Activated CD4-positive, alpha-beta memory T cell treated with anti-CD3 and anti-CD28 coated beads for 36 hours (primary cell): ENCODE data around the gene PDPK1. TPM values are rescaled to one million over a fixed set of nuclear protein-coding genes. Genes with fewer than 3 reads are reported as not detected.
"Not testable (repeated sequence)": the region's sequence is repeated elsewhere in the genome, so short reads cannot be mapped to it uniquely, and the experiment has no call there.

Experiments used
- CTCF ChIA-PET: fragments of 350-600 bp; sonication (Branson Sonifier 250); formaldehyde crosslinking; loops from one replicate; lab custom pipeline; 2021; ENCODE audit warnings: antibody characterized with exemption, inconsistent platforms; lab: Charles Lee
- POLR2A ChIA-PET: fragments of 350-600 bp; sonication (Branson Sonifier 250); formaldehyde crosslinking; loops from one replicate; lab custom pipeline; 2021; ENCODE audit warnings: antibody characterized with exemption; lab: Charles Lee
- DNase-seq: peaks from one replicate; pipeline ENCODE4 v3.0.0-alpha.2; 2020
- H3K27ac Mint-ChIP-seq: one replicate; pipeline ENCODE4 v1.8.0; 2021; ENCODE audit warnings: mixed read lengths
- H3K27me3 Mint-ChIP-seq: one replicate; pipeline ENCODE4 v1.8.0; 2021; ENCODE audit warnings: mixed read lengths
- H3K36me3 Mint-ChIP-seq: one replicate; pipeline ENCODE4 v1.8.0; 2021; ENCODE audit warnings: mixed read lengths
- H3K4me1 Mint-ChIP-seq: one replicate; pipeline ENCODE4 v1.8.0; 2021; ENCODE audit warnings: low read depth, mixed read lengths
- H3K4me3 Mint-ChIP-seq: one replicate; pipeline ENCODE4 v1.8.0; 2021; ENCODE audit warnings: mild to moderate bottlenecking, mixed read lengths
- H3K9me3 Mint-ChIP-seq: one replicate; pipeline ENCODE4 v1.8.0; 2021; ENCODE audit warnings: mixed read lengths
- intact Hi-C: fragments of 100-400 bp; cut with micrococcal nuclease; formaldehyde crosslinking; loops from one replicate; pipeline ENCODE4 v1.15.1; 2023
- total RNA-seq, 2 experiments: library from RNA; stranded (reverse); gene quantifications; one replicate each; pipeline ENCODE4 v1.2.3, GENCODE V29; 2021

PDPK1 gene
- total RNA-seq, 2 experiments from 2014 or later, result 42.5 to 42.9 TPM

DNA sequence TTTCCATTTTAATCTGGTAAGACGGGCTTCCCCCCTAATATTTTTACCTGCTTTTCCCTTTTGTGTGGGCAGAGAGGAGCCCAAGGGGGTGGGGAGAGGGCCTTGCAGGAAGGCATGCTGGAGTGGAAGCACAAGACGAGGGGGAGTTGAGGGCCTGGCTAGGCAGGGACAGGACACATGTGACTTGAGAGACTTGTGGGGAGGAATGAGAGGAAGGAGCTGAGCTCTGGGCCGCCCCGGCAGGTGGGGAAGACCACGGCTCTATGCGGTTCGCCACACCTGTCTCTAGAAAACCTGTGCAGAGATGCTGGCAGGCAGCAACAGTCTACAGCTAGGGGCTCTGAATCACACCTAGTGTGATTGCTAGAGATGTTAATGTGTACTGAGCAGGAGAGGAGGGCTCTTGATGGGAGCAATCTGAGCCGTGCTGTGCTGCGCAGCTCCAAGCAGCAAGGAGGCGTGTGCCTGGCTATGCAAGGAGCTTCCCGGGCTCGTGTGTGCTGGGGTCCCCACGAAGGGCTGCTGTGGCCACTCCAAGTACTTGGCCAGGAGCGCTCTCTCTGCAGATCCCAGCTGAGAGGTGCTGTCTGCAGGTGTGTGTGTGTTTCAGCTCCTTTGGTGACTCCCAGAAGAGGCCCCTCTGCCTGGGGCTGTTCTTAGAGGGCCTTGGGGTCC, 50.2 kb downstream of the PDPK1 start:
- POLR2A ChIA-PET, result no interaction called here

DNA sequence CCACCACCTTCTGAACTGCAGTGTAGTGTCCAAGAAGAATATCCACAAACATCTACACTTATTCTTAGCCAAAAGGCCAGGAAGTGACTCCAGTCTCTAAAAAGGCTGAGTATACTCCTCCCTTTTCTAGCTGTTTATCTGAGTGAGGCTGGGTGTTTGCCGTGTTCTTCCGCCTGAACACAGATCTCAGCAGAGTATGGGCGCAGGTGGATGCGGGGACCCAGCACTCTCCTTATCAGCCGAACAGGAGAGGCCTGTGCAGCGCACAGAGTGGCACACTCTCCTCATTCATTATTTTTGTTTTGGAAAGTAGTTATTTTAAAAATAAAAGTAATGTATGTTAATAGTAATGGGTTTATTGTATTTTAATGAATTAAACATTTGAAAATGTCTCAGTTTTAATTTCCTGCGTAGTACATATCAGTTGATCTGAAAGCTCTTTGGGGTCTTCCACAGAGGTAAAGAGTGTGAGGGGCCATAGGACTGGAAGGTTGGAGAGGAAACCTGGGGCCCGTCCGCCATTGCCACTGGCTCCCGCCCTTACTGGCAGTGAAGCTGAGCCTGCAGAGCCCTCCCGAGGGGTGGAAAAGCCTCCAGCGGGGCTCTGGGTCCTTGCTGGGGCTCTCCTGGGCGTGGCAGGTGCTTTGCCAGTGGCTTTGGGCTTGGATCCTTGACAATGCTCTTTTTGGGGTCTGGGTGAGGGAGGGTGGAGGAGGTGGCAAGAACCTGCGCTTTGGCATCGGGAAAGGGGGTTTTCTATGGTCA, 53.8 kb downstream of the PDPK1 start:
- Mint-ChIP-seq H3K4me3 (no peak overlapping the region), H3K27ac (peak overlapping the region; percentile 42), H3K4me1 (peaks cover 46% of the 10 kb centered on the region), H3K27me3 (no peaks in the 10 kb centered on the region), H3K36me3 (peaks cover 45% of the 10 kb centered on the region), H3K9me3 (no peaks in the 10 kb centered on the region)
- CTCF ChIA-PET, result no interaction called here
- POLR2A ChIA-PET, result no interaction called here
- intact Hi-C loops, result no loop called here
- no peak for DNase-seq

More for the DNA sequence above, 50.2 kb downstream of the PDPK1 start:
- no peak for DNase-seq
- peaks cover 38% of the 10 kb centered on the region for H3K36me3 Mint-ChIP-seq
- intact Hi-C loops, result no loop called here
- H3K4me3 Mint-ChIP-seq, result no peak overlapping the region
- H3K27ac Mint-ChIP-seq, result no peak overlapping the region
- H3K9me3 Mint-ChIP-seq, result no peaks in the 10 kb centered on the region
- no peaks in the 10 kb centered on the region for H3K27me3 Mint-ChIP-seq
- CTCF ChIA-PET, result no interaction called here
- H3K4me1 Mint-ChIP-seq, result peaks cover 23% of the 10 kb centered on the region

DNA sequence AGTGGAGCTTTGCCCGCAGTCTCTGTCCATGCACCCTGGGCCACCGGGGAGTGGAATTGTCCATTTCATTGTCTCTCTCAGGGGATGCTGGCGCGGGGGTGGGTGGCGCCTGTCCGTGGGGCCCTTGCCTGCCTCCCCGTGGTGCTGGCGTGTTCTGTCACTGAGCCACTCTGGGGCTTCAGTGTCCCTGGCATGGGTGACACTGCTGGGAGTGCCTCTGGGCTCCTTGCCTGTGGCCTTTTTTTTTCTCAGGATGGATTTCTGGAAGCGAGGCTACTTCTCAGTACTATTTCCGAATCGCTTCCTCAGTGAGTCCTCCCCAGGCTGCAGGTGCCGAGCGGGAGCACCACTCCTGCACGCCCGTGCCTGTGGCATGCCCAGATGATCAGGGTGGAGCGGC, 55.0 kb downstream of the PDPK1 start:
- H3K4me1 Mint-ChIP-seq, result peaks cover 47% of the 10 kb centered on the region
- CTCF ChIA-PET, result no interaction called here
- H3K9me3 Mint-ChIP-seq, result no peaks in the 10 kb centered on the region
- intact Hi-C loops, result no loop called here
- no peak for DNase-seq
- POLR2A ChIA-PET, result interaction anchor here (0.7 to 1.0 kb wide), 2 partner anchors 10 to 1805 kb away, joined by 3 to 5 read pairs; partner anchors contain the start of gene RPUSD1
- H3K36me3 Mint-ChIP-seq, result peaks cover 40% of the 10 kb centered on the region
- H3K27me3 Mint-ChIP-seq, result no peaks in the 10 kb centered on the region
- no peak overlapping the region for H3K4me3 Mint-ChIP-seq
- H3K27ac Mint-ChIP-seq, result peak overlapping the region; percentile 42

DNA sequence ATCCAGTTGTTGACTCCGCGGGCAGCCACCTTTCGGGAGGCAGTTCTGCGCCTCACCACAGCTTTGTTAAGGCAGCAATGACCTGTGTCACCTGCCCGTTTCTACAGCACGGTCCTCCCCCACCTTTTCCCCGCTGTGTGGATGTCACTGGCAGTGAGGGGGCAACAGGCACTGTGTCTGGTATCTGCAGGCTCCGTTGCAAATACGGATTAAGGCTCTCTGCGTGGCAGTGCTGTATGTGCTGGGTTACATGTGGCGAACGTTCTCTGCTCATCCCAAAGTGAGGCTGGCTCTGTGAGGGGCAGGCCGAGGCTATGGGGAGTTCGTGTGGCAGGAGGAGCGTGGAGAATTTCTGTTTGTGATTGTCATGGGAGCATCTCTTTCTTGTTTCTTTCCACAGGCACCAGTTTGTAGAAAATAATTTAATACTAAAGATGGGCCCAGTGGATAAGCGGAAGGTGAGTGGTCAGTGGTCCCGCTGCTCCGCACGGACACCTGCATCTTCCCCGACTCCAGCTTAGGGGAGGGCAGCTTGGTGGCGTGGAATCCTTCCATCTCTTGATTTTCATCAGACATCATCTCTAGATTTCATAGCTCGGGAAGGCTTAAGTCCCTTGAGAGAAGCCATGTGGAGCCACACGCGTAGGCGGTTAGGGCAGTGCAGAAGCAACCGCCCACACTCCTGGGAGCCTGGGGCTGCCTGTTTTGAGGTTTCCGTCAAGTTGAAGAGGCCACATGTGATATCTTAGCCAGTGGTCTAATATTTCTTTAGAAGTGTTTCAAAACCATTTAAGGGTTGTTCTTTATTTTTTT, 57.8 kb downstream of the PDPK1 start:
- DNase-seq, result no peak
- no peaks in the 10 kb centered on the region for H3K9me3 Mint-ChIP-seq
- no peak overlapping the region for H3K27ac Mint-ChIP-seq
- ChIA-PET POLR2A (no interaction called here), CTCF (no interaction called here)
- peaks cover 21% of the 10 kb centered on the region for H3K36me3 Mint-ChIP-seq
- intact Hi-C loops, result no loop called here
- peaks cover 38% of the 10 kb centered on the region for H3K4me1 Mint-ChIP-seq
- no peak overlapping the region for H3K4me3 Mint-ChIP-seq
- H3K27me3 Mint-ChIP-seq, result no peaks in the 10 kb centered on the region

DNA sequence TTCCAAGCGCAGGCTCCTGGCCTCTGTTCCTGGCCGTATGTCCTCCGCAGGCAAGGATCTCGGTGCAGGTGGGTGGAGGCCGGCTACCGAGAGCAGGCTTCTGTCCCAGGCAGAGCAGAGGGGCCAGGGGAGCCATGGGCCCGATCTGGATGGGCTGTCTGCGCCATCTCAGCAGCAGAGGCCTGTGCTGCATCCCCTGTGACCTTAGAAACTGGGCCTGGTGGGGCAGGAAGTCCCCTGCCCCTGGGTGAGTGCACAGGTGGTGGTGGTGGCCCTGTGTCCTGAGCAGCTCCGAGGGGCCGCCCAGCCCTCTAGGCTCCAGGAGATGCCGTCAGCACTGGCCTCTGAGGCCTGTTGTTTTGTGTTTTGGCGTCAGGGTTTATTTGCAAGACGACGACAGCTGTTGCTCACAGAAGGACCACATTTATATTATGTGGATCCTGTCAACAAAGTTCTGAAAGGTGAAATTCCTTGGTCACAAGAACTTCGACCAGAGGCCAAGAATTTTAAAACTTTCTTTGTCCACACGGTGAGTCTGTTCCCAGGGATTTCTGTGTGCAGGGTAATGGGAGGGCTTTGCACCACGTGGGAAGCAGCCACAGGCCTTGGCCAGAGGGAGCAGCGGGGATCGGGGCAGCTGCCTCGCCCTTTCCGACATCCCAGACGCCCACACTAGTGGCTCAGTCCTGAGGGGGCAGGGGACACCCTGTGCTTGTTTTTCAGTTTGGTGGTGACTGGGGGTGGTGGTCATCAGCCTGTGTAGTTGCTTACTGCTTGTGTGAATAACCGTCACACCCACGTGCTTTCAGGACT, 59.1 kb downstream of the PDPK1 start:
- intact Hi-C loops, result no loop called here
- Mint-ChIP-seq H3K4me1 (peaks cover 35% of the 10 kb centered on the region), H3K9me3 (no peaks in the 10 kb centered on the region), H3K27ac (peak overlapping the region; percentile 69), H3K4me3 (no peak overlapping the region), H3K36me3 (peaks cover 17% of the 10 kb centered on the region), H3K27me3 (no peaks in the 10 kb centered on the region)
- CTCF ChIA-PET, result no interaction called here
- DNase-seq, result no peak
- POLR2A ChIA-PET, result no interaction called here

DNA sequence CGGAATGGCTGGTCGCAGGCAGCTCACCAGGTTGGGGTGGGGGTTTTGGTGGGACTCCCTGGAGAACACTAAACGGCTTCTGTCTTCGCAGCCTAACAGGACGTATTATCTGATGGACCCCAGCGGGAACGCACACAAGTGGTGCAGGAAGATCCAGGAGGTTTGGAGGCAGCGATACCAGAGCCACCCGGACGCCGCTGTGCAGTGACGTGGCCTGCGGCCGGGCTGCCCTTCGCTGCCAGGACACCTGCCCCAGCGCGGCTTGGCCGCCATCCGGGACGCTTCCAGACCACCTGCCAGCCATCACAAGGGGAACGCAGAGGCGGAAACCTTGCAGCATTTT, 59.7 kb downstream of the PDPK1 start:
- Mint-ChIP-seq H3K27ac (no peak overlapping the region), H3K9me3 (no peaks in the 10 kb centered on the region), H3K36me3 (peaks cover 17% of the 10 kb centered on the region), H3K27me3 (no peaks in the 10 kb centered on the region), H3K4me3 (no peak overlapping the region), H3K4me1 (peaks cover 35% of the 10 kb centered on the region)
- intact Hi-C loops, result no loop called here
- no peak for DNase-seq
- ChIA-PET CTCF (no interaction called here), POLR2A (no interaction called here)

DNA sequence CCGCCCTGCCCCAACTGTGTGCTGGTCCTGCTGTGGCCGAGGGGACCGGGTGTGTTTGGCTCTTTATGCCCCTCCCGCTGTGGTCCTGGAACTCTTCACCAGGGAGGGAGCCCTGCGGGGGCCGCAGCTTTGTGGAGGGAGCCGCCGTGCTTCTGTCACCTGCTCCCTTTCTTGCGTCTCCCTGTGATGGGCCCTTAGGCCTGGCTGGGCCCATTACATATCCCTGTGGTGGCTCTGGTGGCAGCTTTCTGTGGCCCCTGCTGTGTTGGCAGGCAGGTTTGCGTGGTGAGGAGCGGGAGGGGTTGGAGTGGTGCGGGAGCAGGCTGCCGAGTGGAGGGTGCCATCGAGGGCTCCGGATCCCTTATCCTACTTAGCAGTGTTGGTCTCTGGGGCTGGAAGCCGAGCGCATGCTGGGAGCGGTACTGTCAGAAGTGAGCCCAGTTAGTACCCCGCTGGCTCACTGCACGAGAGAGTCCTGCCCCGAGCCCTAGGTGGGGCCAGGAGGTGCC, 60.4 kb downstream of the PDPK1 start:
- CTCF ChIA-PET, result no interaction called here
- intact Hi-C loops, result no loop called here

DNA sequence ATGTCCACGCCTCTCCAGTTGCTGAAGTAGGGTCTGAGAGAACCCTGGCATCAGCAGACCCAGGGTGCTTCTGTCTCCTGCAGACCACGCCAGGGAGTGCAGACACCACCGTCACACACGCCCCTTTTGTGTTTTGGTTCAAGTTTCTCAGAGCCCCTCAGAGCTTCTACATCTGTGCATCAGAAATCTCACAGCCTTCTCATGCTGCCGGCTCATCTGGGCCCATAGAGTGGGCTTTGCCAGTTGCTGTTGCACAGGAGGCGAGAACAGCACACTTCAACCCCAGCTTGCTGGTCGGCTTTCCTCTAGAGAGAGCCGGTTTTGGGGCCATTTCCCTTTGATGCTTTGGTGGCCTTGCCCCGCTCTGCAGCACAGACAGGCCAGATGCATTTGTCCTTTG, 60.9 kb downstream of the PDPK1 start:
- Mint-ChIP-seq H3K36me3 (peaks cover 15% of the 10 kb centered on the region), H3K27ac (peak overlapping the region; percentile 42), H3K9me3 (no peaks in the 10 kb centered on the region), H3K27me3 (no peaks in the 10 kb centered on the region), H3K4me1 (peaks cover 26% of the 10 kb centered on the region), H3K4me3 (no peak overlapping the region)
- POLR2A ChIA-PET, result no interaction called here
- intact Hi-C loops, result no loop called here
- CTCF ChIA-PET, result no interaction called here
- DNase-seq, result no peak

More for the DNA sequence above, 60.4 kb downstream of the PDPK1 start:
- no peaks in the 10 kb centered on the region for H3K9me3 Mint-ChIP-seq
- peaks cover 32% of the 10 kb centered on the region for H3K4me1 Mint-ChIP-seq
- POLR2A ChIA-PET, result no interaction called here
- H3K27me3 Mint-ChIP-seq, result no peaks in the 10 kb centered on the region
- no peak overlapping the region for H3K27ac Mint-ChIP-seq
- H3K36me3 Mint-ChIP-seq, result peaks cover 17% of the 10 kb centered on the region
- DNase-seq, result no peak
- no peak overlapping the region for H3K4me3 Mint-ChIP-seq

DNA sequence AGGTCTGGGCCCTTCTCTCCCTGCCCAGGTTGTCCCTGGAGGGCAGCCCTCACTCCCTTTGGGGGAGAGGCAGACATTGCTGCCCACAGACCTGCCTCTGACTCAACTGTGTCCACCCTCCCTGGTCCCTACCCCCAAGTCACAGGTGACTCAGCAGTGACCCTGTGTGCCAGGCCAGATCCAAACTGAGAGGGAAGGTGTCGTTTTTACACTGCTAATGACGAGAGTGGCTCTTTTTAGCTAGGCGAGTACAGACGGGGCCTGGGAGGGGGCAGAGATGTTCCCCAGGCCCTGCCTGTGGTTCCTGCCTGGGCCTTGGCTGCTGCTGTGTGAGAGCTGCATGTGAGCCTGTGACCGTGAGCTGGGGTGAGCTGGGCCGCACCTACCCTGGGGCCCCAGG, 61.3 kb downstream of the PDPK1 start:
- H3K27me3 Mint-ChIP-seq, H3K4me3 Mint-ChIP-seq, DNase-seq, CTCF ChIA-PET, H3K9me3 Mint-ChIP-seq, intact Hi-C loops, POLR2A ChIA-PET: not testable (repeated sequence)
- Mint-ChIP-seq H3K27ac (peak overlapping the region; percentile 42), H3K4me1 (peaks cover 23% of the 10 kb centered on the region), H3K36me3 (peaks cover 16% of the 10 kb centered on the region)

DNA sequence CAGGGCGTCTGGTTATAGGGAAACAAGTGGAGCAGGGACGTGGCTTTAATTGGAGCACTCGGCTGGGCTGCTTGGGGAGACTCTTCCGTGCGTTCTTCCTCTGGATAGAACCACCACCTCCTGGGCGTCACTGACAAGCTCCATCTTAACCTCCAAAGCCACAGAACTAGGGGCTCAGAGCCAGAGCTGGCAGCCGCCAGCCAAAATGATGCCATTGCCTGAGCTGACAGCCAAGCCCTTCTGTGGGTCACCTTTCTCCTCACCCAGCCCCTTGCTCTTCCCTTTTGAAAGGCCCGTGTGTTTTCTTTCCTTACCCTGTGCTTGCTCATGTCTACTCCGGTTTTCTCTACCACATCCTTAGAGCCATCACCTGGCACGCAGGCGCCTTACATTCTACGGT, 62.0 kb downstream of the PDPK1 start:
- H3K9me3 Mint-ChIP-seq, H3K27me3 Mint-ChIP-seq, POLR2A ChIA-PET, CTCF ChIA-PET, H3K4me3 Mint-ChIP-seq, intact Hi-C loops, H3K27ac Mint-ChIP-seq: not testable (repeated sequence)
- H3K36me3 Mint-ChIP-seq, result peaks cover 16% of the 10 kb centered on the region
- peaks cover 23% of the 10 kb centered on the region for H3K4me1 Mint-ChIP-seq
- peak; percentile 1 for DNase-seq

DNA sequence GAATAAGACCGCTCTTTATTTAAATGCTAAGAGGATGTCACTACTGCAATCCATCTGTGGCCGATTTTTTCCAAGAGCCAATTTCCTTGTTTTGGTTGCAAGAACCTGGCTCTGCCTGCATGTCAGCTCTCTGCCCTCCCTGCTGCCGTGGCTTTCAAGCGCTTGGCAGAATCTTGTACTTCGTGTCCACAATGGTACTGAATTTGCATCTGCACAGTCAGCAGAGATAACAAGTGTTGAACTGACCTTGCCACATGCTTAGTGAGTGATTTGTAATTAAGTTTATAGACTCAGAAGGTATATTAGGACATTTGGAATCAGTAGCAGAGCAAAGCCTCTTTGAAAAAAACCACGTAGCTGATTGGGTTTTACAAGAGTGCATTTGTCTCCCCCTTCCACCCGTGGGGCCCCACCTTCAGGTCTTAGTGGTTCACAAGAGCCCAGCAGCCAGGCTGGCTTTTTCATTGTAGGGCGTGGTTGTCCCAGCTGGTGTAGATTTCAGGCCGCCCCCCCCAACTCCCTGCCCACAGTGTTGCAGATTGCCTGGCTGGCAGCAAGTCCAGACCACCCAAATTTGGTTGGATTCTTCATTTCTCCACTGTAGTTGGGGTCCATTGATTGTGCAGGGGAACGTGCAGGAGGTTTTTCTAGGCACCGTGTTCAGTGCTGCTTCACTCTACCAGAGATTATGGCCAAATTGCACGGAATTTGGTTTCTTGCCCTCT, 63.6 kb downstream of the PDPK1 start:
- CTCF ChIA-PET, POLR2A ChIA-PET, H3K27me3 Mint-ChIP-seq, H3K9me3 Mint-ChIP-seq, intact Hi-C loops, H3K4me3 Mint-ChIP-seq: not testable (repeated sequence)
- DNase-seq, result peak; percentile 4
- peaks cover 16% of the 10 kb centered on the region for H3K4me1 Mint-ChIP-seq
- peaks cover 16% of the 10 kb centered on the region for H3K36me3 Mint-ChIP-seq
- H3K27ac Mint-ChIP-seq, result peak overlapping the region; percentile 92
